Upper lobe of left lung (tissue), 4 donors: ENCODE data around the gene KCNJ15.

Source experiments
- CTCF ChIP-seq, 6 experiments: fragments of 450-650 bp in 4 of 6; fragments of 200-600 bp in 2 of 6; sonication (generic) in 2 of 6; IDR thresholded peaks; one replicate each; pipeline ENCODE4 v1.5.1; 2016 to 2019; ENCODE audit warnings: antibody characterized with exemption in 6 of 6
- POLR2A ChIP-seq, 4 donors: fragments of 450-650 bp; IDR thresholded peaks; one replicate each; pipeline ENCODE4 v1.5.1; 2016 to 2017; ENCODE audit warnings: antibody characterized with exemption in 4 of 4, mild to moderate bottlenecking in 2 of 4

DNA sequence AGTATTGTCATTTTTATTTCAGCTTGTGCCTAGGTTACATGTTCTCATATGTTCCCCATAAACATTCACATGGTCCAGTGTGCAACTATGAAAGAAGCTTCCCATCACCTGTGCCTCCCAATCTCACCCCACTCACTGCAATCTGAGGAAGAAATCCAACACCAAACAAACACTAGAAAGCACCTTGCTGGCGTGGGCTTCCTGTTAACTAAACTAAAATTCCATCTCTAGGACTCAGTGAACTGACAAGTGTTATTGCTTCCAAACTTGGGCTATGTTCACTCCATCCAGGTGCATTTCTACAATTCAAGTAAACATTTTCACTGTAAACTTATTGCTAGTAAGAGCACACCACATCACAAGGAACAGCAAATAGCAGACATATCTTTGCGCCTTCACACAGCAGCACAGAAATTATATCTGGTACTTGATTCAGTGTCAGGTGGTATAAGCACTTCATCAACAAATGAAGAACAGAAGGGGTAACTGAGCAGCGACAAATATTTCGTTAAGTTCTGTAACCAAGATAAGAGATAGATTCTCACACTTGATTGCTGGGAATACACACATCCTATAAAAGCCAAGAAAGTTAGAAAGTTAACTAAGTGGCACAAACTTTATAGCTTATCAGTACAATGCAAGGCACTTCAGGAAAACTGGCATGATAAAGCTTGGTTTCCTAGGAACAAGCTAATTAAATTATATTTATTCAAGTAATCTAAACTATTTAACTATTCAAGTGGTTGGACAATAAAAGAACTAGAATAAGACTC lies 8.9 kb upstream of the KCNJ15 start:
- TF ChIP-seq POLR2A (IDR thresholded peaks at IDR 0.05), result no peak
- no peak for TF ChIP-seq CTCF (IDR thresholded peaks at IDR 0.05)
